BE2C (cell line): ENCODE measurements around the gene RINL.

Experiments
- DNase-seq: peaks from one replicate; pipeline ENCODE4 v3.0.0-alpha.2; 2020
- H3K27me3 ChIP-seq: fragments of 250-450 bp; sonication (Bioruptor Pico); 2 replicates; pipeline ENCODE4 v1.5.1; 2020; ENCODE audit warnings: mild to moderate bottlenecking
- H3K36me3 ChIP-seq: fragments of 250-450 bp; sonication (Bioruptor Pico); 2 replicates; pipeline ENCODE4 v1.5.1; 2020; ENCODE audit warnings: mild to moderate bottlenecking
- H3K4me1 ChIP-seq: fragments of 250-450 bp; sonication (Bioruptor Pico); 2 replicates; pipeline ENCODE4 v1.5.1; 2020
- H3K4me3 ChIP-seq: 2 replicates; pipeline ENCODE4 v1.5.1; 2011; ENCODE audit warnings: low read depth, low read length
- H3K9me3 ChIP-seq: fragments of 250-450 bp; sonication (Bioruptor Pico); 2 replicates; pipeline ENCODE4 v1.5.1; 2020
- TF ChIP-seq, protein P1 (sequence below): IDR thresholded peaks from 2 replicates; pipeline ENCODE4 v1.5.1; 2012; ENCODE audit warnings: mild to moderate bottlenecking, low read depth, low read length

RINL gene

DNA sequence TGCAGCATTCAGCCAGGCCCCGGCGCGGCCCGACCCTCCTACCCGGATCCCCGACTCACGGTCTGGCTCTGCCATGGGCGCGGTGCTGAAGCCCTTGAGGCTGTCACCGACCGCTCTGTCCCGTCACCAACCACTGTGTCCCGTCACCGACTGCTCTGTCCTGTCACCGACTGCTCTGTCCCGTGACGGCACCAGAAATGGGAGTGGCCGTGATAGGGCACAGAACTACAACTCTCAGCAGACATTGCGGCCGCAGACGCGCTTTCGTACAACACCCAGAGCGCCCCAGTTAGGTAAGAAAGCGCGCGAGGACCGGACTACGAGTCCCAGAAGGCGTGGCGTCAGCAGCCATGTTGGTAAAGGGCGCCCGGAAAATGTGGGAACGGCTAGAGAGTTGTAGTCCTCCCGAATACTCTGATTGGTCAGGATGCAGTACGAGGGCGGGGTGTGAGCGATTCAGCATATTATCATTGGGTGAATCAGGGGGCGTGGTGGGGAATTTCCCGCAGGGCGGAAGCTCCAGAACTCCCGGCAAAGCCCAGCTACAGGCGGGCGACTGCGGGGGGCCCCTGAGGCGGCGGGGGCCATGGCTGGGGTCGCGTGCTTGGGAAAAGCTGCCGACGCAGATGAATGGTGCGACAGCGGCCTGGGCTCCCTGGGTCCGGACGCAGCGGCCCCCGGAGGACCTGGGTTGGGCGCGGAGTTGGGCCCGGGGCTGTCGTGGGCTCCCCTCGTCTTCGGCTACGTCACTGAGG is 21.5 kb upstream of the RINL start, which contains the start of the genes NFKBIB and SIRT2:
TSS of gene NFKBIB (plus strand) at position 523 of the 755 bp plus-strand sequence. CDS start at position 587, 64 bp downstream.
TSS of gene SIRT2 (minus strand) at position 172 of the 755 bp plus-strand sequence. CDS start at position 75, 97 bp downstream.
- Histone ChIP-seq H3K4me1 (peaks cover 4% of the 10 kb centered on the region; the same call in 1 of the 2 replicates), H3K9me3 (no peaks in the 10 kb centered on the region; the same call in 1 of the 2 replicates), H3K27me3 (no peaks in the 10 kb centered on the region), H3K4me3 (peak within 1 kb of the TSS; percentile 81), H3K36me3 (no peaks in the 10 kb centered on the region)
- TF ChIP-seq, protein P1, sequence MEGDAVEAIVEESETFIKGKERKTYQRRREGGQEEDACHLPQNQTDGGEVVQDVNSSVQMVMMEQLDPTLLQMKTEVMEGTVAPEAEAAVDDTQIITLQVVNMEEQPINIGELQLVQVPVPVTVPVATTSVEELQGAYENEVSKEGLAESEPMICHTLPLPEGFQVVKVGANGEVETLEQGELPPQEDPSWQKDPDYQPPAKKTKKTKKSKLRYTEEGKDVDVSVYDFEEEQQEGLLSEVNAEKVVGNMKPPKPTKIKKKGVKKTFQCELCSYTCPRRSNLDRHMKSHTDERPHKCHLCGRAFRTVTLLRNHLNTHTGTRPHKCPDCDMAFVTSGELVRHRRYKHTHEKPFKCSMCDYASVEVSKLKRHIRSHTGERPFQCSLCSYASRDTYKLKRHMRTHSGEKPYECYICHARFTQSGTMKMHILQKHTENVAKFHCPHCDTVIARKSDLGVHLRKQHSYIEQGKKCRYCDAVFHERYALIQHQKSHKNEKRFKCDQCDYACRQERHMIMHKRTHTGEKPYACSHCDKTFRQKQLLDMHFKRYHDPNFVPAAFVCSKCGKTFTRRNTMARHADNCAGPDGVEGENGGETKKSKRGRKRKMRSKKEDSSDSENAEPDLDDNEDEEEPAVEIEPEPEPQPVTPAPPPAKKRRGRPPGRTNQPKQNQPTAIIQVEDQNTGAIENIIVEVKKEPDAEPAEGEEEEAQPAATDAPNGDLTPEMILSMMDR = no peak
- DNase-seq = peak; percentile 99

DNA sequence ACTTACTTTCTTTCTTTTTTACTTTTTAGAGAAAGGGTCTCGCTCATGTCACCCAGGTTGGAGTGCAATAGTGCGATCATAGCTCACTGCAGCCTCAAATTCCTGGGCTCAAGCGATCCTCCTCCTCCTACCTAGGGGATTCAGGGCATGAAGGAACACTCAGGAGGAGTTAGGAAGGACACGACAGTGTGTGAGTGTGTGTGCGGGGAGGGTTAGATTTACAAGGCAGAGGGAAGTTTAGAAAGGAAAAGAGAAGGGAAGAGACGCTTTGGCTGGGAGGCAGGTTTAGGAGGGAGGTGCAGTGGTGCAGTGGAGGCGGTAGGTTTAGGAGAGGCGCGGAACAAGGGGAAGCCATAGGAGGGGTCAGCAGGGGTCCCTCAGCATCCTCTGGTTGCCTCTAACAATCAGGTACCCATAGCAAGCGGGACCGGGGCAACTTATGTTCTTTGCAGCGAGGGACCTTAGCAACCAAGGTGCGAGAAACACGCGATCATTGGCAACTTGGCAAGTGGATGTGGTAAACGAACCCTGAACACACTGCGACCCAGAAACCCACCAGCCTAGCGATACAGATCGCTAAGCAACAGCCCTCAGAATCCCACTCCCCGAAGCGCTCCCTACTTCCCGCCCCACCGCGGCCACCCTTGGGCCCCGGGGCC is 20.8 kb upstream of the RINL start:
- no peak for DNase-seq
- Histone ChIP-seq H3K4me3 (peak overlapping the region; percentile 81), H3K36me3 (no peaks in the 10 kb centered on the region), H3K4me1 (peaks cover 4% of the 10 kb centered on the region; the same call in 1 of the 2 replicates), H3K9me3 (no peaks in the 10 kb centered on the region; the same call in 1 of the 2 replicates), H3K27me3 (no peaks in the 10 kb centered on the region)
- TF ChIP-seq, protein P1 = no peak

DNA sequence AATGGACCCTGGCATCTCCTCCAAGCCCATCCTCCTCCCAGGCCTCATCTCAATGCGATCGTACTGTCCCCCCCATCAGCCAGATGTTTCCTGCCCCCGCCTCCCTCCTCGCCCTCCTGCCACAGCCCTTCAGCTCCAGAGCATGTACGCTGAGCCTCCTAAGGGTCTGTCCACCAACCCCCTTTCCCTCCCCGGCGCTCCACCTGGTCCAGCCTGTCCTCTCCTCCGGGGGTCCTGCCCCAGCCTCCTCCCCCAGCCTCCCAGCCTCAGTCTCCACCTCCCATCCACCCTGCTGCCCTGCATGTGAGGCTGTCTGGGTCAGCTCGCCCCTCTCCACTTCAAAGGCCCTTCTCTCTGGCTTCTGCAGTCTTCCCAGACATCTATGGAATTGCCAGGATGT is 16.9 kb upstream of the RINL start:
- H3K4me1 ChIP-seq = peaks cover 4% of the 10 kb centered on the region; the same call in 1 of the 2 replicates
- no peaks in the 10 kb centered on the region for H3K9me3 ChIP-seq
- no peak for DNase-seq
- H3K36me3 ChIP-seq = no peaks in the 10 kb centered on the region
- H3K4me3 ChIP-seq = no peak overlapping the region
- TF ChIP-seq, protein P1 = no peak
- H3K27me3 ChIP-seq = no peaks in the 10 kb centered on the region

DNA sequence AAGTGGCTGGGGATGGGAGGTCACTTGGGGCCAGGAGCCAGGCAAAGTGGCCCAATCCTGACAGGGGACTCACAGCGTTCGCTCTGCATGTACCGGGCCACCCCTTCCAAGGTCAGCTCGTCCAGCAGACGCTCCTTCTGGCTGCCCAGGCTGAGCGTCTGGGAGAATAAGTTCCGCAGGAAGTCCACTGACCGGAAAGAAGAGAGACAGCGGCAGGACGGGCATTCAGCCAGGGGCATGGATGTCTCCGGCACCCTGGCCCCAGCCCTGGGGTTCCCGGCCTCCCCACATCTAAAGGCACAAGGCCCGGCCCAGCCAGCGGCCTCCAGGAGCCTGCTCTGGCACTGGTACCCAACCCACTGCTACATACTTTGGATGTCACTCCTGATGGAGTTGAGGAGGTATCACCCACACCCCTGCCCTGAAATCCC is 15.3 kb upstream of the RINL start:
- TF ChIP-seq, protein P1 = no peak
- Histone ChIP-seq H3K9me3 (no peaks in the 10 kb centered on the region), H3K36me3 (0 out of 2 replicates have a peak, but pooled peaks cover 3% of the 10 kb centered on the region), H3K4me3 (no peak overlapping the region), H3K4me1 (no peaks in the 10 kb centered on the region; the same call in 1 of the 2 replicates), H3K27me3 (no peaks in the 10 kb centered on the region)
- DNase-seq = no peak

DNA sequence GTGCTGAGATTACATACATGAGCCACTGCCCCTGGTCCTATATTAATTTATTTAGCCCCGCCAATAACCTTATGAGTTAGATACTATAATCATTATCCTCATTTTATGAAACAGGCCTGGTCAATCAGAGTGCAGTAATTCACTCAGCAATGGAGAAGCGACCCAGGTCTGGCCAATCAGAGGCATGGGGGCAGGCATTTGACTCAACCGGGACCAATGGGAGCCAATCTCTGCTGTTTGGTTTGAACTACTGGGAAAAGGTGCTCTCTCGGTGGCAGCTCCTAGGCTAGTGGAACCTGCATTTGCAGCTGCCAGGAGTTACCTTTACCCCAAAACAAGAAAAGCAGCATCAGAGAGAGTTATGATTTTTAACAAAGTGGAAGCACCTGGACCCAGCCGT is 14.8 kb upstream of the RINL start:
- H3K4me3 ChIP-seq = no peak overlapping the region
- TF ChIP-seq, protein P1 = no peak

More for the DNA sequence above, 14.8 kb upstream of the RINL start:
- H3K36me3 ChIP-seq = 0 out of 2 replicates have a peak, but pooled peaks cover 6% of the 10 kb centered on the region
- H3K9me3 ChIP-seq = no peaks in the 10 kb centered on the region
- H3K27me3 ChIP-seq = no peaks in the 10 kb centered on the region
- H3K4me1 ChIP-seq = no peaks in the 10 kb centered on the region
- no peak for DNase-seq
